Left ventricle myocardium inferior (tissue), 1 donor: ENCODE measurements around the gene CIAO2B. TPM values are rescaled to one million over a fixed set of nuclear protein-coding genes. Genes with fewer than 3 reads are reported as not detected.
A peak's percentile ranks its signal among the peaks of the same experiment; 100 is the strongest.
"Not testable (repeated sequence)": the region's sequence is repeated elsewhere in the genome, so short reads cannot be mapped to it uniquely, and the experiment has no call there.

Experiments used
- DNase-seq: peaks from one replicate; pipeline ENCODE4 v3.0.0-alpha.2; 2020
- H3K27ac ChIP-seq: fragments of 200-600 bp; replicated peaks from 2 replicates; pipeline ENCODE4 v1.8.0; 2021
- H3K27me3 ChIP-seq: fragments of 200-600 bp; 2 replicates; pipeline ENCODE4 v1.8.0; 2021; ENCODE audit warnings: low read depth
- H3K36me3 ChIP-seq: fragments of 200-600 bp; 2 replicates; pipeline ENCODE4 v1.8.0; 2021
- H3K4me1 ChIP-seq: fragments of 200-600 bp; 2 replicates; pipeline ENCODE4 v1.8.0; 2021
- H3K4me3 ChIP-seq: fragments of 200-600 bp; 2 replicates; pipeline ENCODE4 v1.8.0; 2021; ENCODE audit warnings: mild to moderate bottlenecking, moderate library complexity
- H3K9me3 ChIP-seq: fragments of 200-600 bp; replicated peaks from 2 replicates; pipeline ENCODE4 v1.8.0; 2021
- intact Hi-C: fragments of 100-400 bp; cut with micrococcal nuclease; formaldehyde crosslinking; loops from one replicate; pipeline ENCODE4 v1.11.0; 2022
- total RNA-seq: library from RNA; stranded (reverse); fragmentation: NEBNext Ultra II Directional; extraction: Animal tissue kit (Norgen Biotek cat#: 25700); gene quantifications from one replicate; pipeline ENCODE4 v1.2.1, GENCODE V29; 2021
- TF ChIP-seq, protein P1 (sequence below): fragments of 200-600 bp; IDR thresholded peaks from 2 replicates; pipeline ENCODE4 v1.8.0; 2021; ENCODE audit warnings: antibody characterized with exemption, mild to moderate bottlenecking, borderline replicate concordance
- donor health status: DM: no; HTN: yes; CAD: no; lungs with severe emphysema.

The CIAO2B gene
- total RNA-seq, 1 donor from 2014 or later: 127 TPM

DNA sequence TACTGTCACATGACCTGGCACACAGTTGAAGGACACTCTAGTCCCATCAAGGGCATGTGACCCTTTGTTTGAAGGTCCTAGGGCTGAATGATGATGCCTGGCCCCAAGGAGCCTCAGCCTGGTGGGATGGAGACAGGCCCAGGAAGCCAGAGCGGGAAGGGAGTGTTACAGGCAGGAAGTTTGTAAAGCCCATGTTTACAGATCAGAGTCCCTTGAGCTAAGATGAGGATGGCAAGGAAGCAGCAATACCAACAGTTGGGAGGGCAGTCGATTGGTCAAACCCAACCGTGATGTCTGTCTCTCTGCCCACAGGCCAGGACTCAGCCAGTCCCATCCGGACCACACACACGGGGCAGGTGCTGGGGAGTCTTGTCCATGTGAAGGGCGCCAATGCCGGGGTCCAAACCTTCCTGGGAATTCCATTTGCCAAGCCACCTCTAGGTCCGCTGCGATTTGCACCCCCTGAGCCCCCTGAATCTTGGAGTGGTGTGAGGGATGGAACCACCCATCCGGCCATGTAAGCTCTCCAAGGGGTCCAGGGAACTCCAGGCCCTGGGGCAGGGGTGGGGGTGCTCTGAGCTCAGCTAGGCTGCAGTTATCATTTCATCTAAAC is 3.6 kb upstream of the CIAO2B start:
- H3K36me3 ChIP-seq: peaks cover 52% of the 10 kb centered on the region
- no peaks in the 10 kb centered on the region for H3K9me3 ChIP-seq
- no peak for DNase-seq
- H3K27ac ChIP-seq: peak overlapping the region; percentile 97
- peaks cover 60% of the 10 kb centered on the region for H3K4me1 ChIP-seq
- intact Hi-C loops: no loop called here
- H3K4me3 ChIP-seq: no peak overlapping the region
- no peaks in the 10 kb centered on the region for H3K27me3 ChIP-seq
- TF ChIP-seq, protein P1, sequence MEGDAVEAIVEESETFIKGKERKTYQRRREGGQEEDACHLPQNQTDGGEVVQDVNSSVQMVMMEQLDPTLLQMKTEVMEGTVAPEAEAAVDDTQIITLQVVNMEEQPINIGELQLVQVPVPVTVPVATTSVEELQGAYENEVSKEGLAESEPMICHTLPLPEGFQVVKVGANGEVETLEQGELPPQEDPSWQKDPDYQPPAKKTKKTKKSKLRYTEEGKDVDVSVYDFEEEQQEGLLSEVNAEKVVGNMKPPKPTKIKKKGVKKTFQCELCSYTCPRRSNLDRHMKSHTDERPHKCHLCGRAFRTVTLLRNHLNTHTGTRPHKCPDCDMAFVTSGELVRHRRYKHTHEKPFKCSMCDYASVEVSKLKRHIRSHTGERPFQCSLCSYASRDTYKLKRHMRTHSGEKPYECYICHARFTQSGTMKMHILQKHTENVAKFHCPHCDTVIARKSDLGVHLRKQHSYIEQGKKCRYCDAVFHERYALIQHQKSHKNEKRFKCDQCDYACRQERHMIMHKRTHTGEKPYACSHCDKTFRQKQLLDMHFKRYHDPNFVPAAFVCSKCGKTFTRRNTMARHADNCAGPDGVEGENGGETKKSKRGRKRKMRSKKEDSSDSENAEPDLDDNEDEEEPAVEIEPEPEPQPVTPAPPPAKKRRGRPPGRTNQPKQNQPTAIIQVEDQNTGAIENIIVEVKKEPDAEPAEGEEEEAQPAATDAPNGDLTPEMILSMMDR: no peak

DNA sequence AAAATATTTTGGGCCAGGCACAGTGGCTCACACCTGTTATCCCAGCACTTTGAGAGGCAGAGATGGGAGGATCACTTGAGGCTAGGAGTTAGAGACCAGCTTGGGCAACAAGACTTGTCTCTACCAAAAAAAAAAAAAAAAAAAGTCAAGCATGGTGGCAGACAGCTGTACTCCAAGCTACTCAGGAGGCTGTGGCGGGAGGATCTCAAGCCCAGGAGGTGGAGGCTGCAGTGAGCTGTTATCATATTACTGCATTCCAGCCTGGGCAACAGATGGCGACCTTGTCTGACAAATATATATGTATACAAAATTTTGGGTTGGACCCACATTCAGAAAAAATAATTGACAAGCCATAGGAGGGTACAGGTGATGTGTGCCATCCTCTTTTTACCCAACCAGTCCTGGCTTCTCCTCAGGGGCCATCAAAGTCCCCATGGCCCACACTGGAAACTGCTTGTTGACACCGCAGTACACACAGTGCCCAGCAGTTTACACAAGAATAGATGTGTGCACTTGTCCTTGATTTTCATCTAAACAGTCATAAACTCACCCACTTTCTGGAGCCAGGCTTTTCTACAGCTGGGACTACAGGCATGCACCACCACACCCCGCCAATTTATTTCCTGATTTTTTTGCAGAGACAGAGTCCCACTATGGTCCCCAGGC is 2.8 kb upstream of the CIAO2B start:
- intact Hi-C loops: no loop called here
- no peaks in the 10 kb centered on the region for H3K9me3 ChIP-seq
- peaks cover 66% of the 10 kb centered on the region for H3K4me1 ChIP-seq
- DNase-seq: no peak
- H3K4me3 ChIP-seq: peak overlapping the region; percentile 97
- no peaks in the 10 kb centered on the region for H3K27me3 ChIP-seq
- TF ChIP-seq, protein P1: no peak
- H3K36me3 ChIP-seq: peaks cover 44% of the 10 kb centered on the region
- H3K27ac ChIP-seq: peak overlapping the region; percentile 97

DNA sequence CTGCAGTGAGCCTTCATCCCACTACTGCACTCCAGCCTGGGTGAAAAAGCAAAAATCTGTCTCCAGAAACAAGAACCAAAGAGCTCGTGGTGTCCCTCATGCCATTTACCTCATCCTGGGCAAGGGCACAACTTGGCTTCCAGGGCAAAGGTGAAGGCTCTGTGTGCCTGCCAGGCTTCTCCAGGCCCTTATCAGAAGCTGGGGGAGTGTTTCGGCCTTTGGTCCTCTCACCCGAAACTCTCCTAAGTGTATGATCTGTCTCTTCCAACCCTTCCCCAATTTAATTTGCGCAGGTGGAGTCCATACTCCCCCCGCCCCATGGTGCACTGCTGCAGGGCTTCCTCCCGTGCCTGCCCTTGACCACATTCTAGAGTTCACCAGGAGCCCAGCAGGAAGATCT is 2.3 kb upstream of the CIAO2B start:
- DNase-seq: peak; percentile 35
- intact Hi-C loops: no loop called here
- Histone ChIP-seq H3K4me3 (peak overlapping the region; percentile 97), H3K27me3 (no peaks in the 10 kb centered on the region), H3K9me3 (no peaks in the 10 kb centered on the region), H3K36me3 (peaks cover 39% of the 10 kb centered on the region), H3K4me1 (peaks cover 66% of the 10 kb centered on the region), H3K27ac (peak overlapping the region; percentile 97)
- TF ChIP-seq, protein P1: no peak

DNA sequence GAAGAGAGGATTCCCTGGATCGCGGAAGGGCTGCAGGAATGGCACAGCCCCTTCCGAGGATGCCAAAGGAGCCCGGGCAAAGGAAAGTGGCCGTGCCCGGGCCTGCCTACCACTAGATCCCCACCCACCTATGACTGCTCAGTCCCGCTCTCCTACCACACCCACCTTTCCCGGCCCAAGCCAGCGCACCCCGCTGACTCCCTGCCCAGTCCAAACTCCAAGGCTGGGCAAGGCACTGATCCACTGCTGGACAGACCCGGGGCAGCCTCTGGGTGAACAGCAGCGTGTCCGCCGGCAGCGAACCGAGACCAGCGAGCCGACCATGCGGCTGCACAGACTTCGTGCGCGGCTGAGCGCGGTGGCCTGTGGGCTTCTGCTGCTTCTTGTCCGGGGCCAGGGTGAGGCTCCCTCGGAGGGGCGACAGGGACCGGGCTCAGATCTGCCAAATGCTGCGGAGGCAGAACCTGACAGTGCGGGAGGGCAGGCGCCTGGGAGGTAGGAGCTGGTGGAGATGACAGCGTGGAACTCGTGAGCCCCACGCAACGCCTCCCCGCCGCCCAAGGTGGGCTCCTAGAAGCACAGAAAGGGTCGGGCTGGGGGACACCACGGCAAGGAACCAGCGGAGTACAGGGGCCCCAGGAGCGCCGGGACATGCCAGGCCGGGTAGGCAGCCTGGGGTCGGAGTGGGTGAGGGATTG is 1.3 kb upstream of the CIAO2B start, which contains the start of gene CES2:
Gene CES2, plus strand, starts transcription at position 203 of the 698 bp plus-strand sequence. Its CDS starts 120 bp downstream, at position 323.
- DNase-seq: peak; percentile 55
- no peaks in the 10 kb centered on the region for H3K27me3 ChIP-seq
- no peaks in the 10 kb centered on the region for H3K9me3 ChIP-seq
- peak within 1 kb of the TSS; percentile 97 for H3K27ac ChIP-seq
- peak within 1 kb of the TSS; percentile 97 for H3K4me3 ChIP-seq
- intact Hi-C loops: no loop called here
- H3K4me1 ChIP-seq: peaks cover 67% of the 10 kb centered on the region
- H3K36me3 ChIP-seq: peaks cover 32% of the 10 kb centered on the region
- TF ChIP-seq, protein P1: no peak

DNA sequence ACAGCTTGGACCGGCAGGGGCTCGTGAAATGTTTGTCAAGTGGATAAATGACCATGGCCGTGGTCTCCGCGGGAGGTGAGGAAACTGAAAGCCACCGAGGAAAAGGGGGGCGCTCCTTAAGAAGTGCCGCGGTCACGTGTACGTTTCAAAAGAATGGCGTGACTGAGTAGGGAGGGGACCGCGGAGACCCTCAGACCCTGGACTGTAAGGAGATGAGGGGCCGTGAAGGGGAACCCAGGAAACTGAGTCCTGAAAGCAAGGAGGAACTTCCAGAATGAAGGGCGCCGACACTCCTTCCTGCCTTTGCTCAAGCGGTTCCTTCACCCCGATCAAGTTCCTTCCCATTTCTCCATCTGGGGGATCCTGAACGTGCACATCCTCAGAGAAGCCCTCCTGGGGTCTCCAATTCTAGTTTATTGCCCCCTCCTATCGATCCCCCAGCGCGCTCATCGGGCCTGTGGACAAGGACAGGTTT is 674 bp upstream of the CIAO2B start:
- H3K4me3 ChIP-seq: peak overlapping the region; percentile 97
- H3K27ac ChIP-seq: peak overlapping the region; percentile 97
- intact Hi-C loops, DNase-seq, H3K27me3 ChIP-seq, H3K9me3 ChIP-seq: not testable (repeated sequence)
- H3K36me3 ChIP-seq: peaks cover 27% of the 10 kb centered on the region
- H3K4me1 ChIP-seq: peaks cover 73% of the 10 kb centered on the region
